Hematopoietic multipotent progenitor cell treated with erythropoietin and hydrocortisone succinate and interleukin-3 and kit ligand, for 8 days (in vitro differentiated cells): ENCODE data around the gene WWOX.

Source experiments
- DNase-seq: peaks from one replicate; pipeline ENCODE4 v3.0.0-alpha.2; 2015

Gene WWOX

GRCh38 chr16:78407191-78407590 lies 307.7 kb downstream of the WWOX start:
- no peak for DNase-seq

- DNase-seq: no peak
Observed at GRCh38 chr16:78413651-78414050, 314.2 kb downstream of the WWOX start.

- peak; percentile 38 for DNase-seq
Observed at GRCh38 chr16:78415013-78415412, 315.6 kb downstream of the WWOX start.

- DNase-seq: no peak
Observed at GRCh38 chr16:78415669-78416068, 316.2 kb downstream of the WWOX start.

- no peak for DNase-seq
Observed at GRCh38 chr16:78416400-78416799, 316.9 kb downstream of the WWOX start.

DNA sequence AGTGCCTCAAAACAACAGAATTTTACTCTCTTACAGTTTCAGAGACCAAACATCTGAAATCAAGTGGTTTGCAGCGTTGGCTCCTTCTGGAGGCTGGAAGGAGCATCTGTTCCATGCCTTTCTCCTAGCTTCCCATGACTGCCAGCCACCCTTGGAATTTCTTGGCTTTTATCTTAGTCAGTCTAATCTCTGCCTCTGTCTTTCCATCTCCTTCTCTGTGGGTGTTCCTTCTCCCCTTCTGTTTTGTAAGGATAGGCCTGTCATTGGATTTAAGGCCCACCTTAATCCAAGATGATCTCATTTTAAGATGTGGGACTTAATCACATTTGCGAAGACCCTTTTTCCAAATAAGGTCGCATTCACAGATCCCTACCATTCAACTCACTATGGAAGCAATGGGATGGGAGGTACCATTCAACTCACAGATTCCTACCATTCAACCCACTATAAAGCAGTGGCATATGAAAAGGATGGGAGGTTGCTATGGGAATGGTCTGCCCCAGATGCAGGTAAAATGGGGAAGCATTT lies 321.8 kb downstream of the WWOX start:
- no peak for DNase-seq

DNA sequence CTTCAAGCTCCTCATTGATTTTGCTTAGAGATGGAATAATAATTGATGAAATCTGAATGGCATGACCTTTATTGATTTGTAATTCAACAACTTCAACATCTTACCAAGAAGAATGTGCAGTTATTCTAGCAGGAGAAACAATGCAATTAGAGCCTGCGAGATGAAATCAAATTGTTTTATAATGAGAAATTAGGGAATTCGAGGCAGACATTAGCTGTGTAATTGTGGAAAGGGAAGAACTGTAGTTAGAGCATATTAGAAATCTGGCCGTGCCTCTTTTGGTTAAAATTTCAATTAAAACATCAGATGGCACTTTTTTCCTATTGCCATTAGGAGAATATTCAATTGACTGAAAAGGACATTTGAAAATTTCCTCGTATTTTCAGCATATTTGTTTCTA lies 325.8 kb downstream of the WWOX start:
- no peak for DNase-seq

GRCh38 chr16:78425891-78426510 lies 326.5 kb downstream of the WWOX start:
- no peak for DNase-seq

GRCh38 chr16:78428193-78428592 lies 328.7 kb downstream of the WWOX start:
- peak; percentile 95 for DNase-seq

- DNase-seq: no peak
Observed at GRCh38 chr16:78430281-78430680, 330.8 kb downstream of the WWOX start.

DNA sequence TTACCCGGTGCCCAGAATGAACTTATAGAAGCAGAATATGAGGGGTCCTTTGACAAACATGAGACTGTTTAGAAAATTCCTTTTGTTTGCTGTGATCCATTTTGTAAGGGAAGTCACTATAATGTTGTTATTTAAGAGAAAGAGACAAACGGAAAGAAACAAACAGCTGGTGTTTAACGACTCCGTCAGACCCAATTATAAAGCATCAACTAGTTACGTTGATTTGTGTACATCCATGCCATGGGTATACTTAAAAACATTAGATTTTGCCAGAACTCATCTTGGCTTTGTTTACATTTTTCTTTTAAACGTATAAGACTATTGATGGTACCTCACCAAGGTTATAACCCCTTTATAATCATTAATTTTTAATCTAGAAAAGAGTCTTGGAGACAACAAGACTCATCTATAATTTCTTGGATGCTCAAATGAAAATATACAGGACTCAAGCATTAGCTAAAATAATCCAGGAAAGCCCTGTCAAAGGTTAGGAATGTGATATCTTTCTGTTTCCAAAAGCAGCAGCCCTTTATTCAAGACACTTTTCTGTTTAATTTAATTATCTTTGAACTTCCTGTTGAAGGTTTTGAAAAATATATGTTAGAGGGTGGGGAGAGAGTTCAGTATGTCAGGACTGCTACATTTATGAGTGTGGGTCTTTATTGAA lies 331.7 kb downstream of the WWOX start:
- DNase-seq: no peak

- DNase-seq: no peak
Observed at GRCh38 chr16:78431701-78432100, 332.2 kb downstream of the WWOX start.

GRCh38 chr16:78432451-78432850 lies 333.0 kb downstream of the WWOX start:
- DNase-seq: no peak

- DNase-seq: peak; percentile 56
Observed at GRCh38 chr16:78433116-78433515, 333.7 kb downstream of the WWOX start.

DNA sequence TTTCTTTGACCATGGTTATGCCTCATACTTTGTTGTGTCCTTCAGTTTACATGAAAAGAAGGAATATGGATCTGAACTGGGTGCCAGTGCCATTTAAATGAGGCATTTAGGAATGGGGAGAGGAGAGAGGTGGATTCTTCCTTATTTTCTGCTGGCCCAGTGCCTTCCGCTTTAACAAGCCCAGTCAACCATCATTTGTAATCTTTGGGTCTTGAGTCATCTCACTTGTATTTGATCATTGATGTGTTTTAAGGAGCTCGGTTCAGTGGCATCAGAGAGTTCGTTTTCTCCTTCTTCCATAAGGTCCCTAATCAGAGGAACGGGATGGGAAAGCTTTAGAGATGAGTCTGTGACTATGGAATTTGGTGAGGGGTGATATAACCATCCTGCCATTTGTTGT lies 334.9 kb downstream of the WWOX start:
- DNase-seq: no peak

DNA sequence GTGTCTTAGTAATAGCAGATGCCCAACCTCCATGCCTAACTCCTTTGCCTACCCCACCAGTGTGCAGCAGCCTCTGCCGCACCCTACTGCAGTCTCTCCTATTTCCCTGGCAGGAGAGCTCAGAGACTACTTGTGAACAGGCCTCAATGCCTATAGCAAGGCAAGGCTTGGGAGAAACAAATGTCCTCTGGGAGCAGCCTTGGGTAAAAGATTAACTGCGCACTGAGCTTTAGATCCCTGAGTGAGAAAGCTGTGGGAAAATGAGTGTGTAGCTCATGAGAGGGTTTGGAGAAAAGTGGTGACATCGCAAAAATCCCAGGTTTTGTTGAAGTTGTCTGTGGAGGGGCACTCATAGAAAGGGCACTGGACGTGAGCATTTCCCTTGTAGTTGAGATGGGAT lies 335.8 kb downstream of the WWOX start:
- no peak for DNase-seq

DNA sequence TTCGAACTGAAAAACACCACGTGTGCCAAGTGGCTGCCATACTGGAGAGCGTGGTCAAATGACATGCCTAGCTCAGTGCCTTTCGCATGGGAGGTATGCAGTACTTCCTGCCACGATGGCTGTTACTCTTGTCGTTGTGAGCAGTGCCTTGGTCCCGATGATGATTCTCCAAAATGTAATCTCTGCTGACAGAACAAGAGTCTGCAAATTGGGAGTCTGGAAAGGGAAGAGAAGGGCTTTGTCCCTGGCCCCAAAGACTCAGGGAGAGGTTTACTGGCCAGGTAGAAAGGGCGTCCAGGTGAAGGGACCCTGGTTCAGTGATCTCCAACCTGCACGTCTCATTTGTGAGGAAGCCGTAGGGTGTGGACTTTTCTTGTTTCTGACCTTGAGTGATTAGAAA lies 336.6 kb downstream of the WWOX start:
- no peak for DNase-seq

DNA sequence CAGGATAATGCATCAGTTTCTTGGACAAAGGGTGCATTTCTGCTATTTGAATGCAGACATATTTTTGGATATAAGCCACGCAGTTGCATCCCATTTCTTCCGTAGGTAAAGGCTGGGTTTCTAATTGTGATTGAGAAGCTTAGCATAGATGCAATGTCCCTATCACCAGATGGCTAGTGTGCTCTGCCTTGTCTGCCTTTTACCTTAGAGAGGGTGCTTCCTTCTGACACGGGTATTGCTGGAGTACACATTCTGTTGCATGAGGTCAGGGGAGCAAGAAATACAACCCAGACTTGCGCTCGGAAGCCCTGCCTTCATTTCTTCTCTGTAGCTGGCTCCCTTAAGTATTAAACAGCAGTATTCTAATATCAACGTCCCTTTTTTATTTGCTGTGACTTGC lies 337.4 kb downstream of the WWOX start:
- DNase-seq: no peak

- DNase-seq: peak; percentile 75
Observed at GRCh38 chr16:78437352-78437968, 338.0 kb downstream of the WWOX start.

DNA sequence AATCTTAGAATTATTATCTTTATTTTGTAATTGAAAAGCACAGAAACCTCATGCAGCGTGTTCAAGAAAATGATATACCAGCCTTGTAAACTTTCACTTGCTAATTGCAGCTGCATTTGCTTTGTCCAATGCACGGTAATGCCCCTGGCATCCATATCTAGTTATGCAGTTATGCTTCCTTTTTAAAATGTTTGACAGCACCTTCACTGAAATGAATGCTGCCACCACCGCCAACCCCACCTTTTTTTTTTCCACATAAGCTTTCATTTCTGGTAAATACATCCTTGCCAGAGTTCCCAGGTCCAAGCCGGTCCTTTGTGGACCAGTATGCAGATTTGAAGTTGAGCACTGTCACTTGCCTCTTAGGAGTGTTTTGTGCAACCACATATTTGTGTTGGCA lies 338.8 kb downstream of the WWOX start:
- DNase-seq: no peak

DNA sequence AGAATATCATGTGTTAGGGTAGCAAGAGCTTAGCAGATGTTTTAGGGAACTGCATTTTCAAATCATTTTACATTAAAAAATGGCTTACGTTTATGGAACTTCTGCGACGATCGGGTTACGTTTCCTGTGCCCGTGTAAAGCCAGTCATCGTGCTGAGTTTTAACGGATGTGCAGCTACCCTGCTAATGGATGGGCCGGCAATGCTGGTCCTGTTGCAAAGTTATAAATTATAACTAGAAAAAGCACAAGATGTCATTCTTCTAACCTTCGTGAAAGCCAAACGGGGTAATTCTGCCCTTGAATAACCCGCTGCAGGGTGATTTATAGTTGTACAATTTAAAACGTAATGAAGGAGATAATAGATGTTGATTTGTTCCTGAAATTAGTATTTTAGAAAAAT lies 339.2 kb downstream of the WWOX start:
- DNase-seq: no peak

DNA sequence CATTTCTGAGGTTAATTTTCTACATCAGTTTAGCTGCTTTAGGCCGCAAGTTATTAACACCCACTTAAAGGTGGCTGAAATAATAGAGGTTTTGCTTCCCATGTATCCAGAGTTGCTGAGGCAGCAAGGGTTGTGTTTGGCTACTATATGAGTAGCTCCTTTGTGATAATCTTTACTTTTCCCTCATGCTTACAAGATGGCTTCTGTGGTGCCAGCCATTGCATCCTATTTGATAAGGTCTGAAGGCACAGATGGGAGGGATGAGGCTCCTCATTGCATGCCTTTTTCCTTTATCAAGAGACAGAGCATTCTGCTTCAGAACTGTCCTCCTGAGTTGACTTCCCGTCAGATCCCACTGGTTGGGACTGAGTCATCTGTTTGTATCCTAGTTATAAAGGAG lies 340.2 kb downstream of the WWOX start:
- DNase-seq: no peak

- DNase-seq: no peak
Observed at GRCh38 chr16:78441298-78441697, 341.8 kb downstream of the WWOX start.
